Measurements from ENCODE around the gene KLRC4. TPM values are rescaled to one million over a fixed set of nuclear protein-coding genes. Genes with fewer than 3 reads are reported as not detected.

KLRC4 gene
- total RNA-seq = not detected in 2 replicates

GRCh38 chr12:10409392-10409791, at the start of gene KLRC4:
Gene KLRC4, minus strand, starts transcription at chr12:10409757. Its CDS starts 182 bp downstream, at chr12:10409575.

GRCh38 chr12:10453156-10453555, 43.6 kb upstream of the KLRC4 start, which contains the start of gene KLRC1:
Gene KLRC1, minus strand, starts transcription at chr12:10453377. Its CDS starts 2,221 bp downstream, at chr12:10451156.

DNA sequence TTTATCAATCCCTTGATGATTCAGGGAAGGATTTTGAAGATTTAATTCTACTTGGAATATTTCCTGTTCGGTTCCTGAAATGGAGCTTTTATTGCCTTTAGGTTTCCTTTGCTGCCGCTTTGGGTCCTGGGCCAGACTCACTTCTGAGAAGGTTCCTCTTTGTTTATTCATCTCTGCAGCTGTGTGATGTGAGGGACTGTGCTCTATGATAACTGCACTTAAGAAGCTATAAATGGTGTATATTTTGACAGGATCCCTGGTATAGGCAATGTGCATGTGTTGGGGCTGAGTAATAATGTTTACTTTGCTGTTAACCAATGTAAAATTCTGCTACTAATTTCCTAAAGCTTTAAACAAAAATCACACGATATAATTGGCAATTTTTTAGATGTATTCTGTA, 26.3 kb upstream of the KLRC4 start, which contains the start of gene KLRC2:
TSS of gene KLRC2 (minus strand) at position 195 of the 400 bp plus-strand sequence. CDS start at position 171, 24 bp downstream.

DNA sequence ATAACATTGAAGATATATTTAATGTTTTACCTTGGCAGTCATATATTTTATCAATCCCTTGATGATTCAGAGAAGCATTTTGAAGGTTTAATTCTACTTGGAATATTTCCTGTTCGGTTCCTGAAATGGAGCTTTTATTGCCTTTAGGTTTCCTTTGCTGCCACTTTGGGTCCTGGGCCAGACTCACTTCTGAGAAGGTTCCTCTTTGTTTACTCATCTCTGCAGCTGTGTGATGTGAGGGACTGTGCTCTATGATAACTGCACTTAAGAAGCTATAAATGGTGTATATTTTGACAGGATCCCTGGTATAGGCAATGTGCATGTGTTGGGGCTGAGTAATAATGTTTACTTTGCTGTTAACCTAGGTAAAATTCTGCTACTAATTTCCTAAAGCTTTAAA, 10.8 kb upstream of the KLRC4 start, which contains the start of gene KLRC3:
TSS of gene KLRC3 (minus strand) at position 262 of the 400 bp plus-strand sequence. CDS start at position 217, 45 bp downstream.

GRCh38 chr12:10389904-10390303, 19.7 kb downstream of the KLRC4 start, which contains the start of gene KLRK1:
Gene KLRK1, minus strand, starts transcription at chr12:10390041. Its CDS starts 1,231 bp downstream, at chr12:10388810.

Other genes starting within 250 kb of the KLRC4 start
- under 0.01 TPM in 2 replicates for gene OLR1, start 237.6 kb downstream of the KLRC4 start, total RNA-seq
- gene TMEM52B, start 230.7 kb downstream of the KLRC4 start, total RNA-seq = not detected in 2 replicates
- 31.8 and 37.7 TPM in 2 replicates for gene GABARAPL1, start 196.9 kb downstream of the KLRC4 start, total RNA-seq
- gene KLRD1, start 101.9 kb downstream of the KLRC4 start, total RNA-seq = under 0.01 and 0.50 TPM in 2 replicates
- 0.07 TPM in 1 of 2 replicates, not detected in the other for gene KLRK1, start 19.7 kb downstream of the KLRC4 start, total RNA-seq
- gene KLRC3, start 10.8 kb upstream of the KLRC4 start, total RNA-seq = not detected in 2 replicates
- 0.14 TPM in 1 of 2 replicates, not detected in the other for gene KLRC2, start 26.3 kb upstream of the KLRC4 start, total RNA-seq
- not detected in 2 replicates for gene KLRC1, start 43.6 kb upstream of the KLRC4 start, total RNA-seq
- 0.68 and 7.4 TPM in 2 replicates for gene EIF2S3B, start 96.1 kb upstream of the KLRC4 start, total RNA-seq
- gene MAGOHB, start 203.9 kb upstream of the KLRC4 start, total RNA-seq = 14.6 and 17.1 TPM in 2 replicates